Measurements from ENCODE around the gene SCLY. TPM values are rescaled to one million over a fixed set of nuclear protein-coding genes. Genes with fewer than 3 reads are reported as not detected.

Gene SCLY
- polyA plus RNA-seq, 2 of the 4 experiments (the other 2 are of a cell fraction) = 19.0 to 28.3 TPM

GRCh38 chr2:238093181-238094140 lies 32.7 kb downstream of the SCLY start:
- Histone ChIP-seq H3K9me3 (no peaks in the 10 kb centered on the region), H3K4me1 (no peaks in the 10 kb centered on the region), H3K4me2 (no peak overlapping the region), H3K27ac (no peak overlapping the region), H3K4me3 (no peak overlapping the region)
- TF ChIP-seq HEYL (CRISPR knock-in tag; IDR thresholded peaks at IDR 0.05) (no peak), NFE2L2 (conservative IDR thresholded peaks at IDR 0.05; ENCODE audit: low read length) (no peak), ZNF302 (CRISPR knock-in tag; IDR thresholded peaks at IDR 0.05) (no peak), HES2 (IDR thresholded peaks at IDR 0.05) (no peak), CHD4 (IDR thresholded peaks at IDR 0.05; ENCODE audit: borderline replicate concordance) (no peak), ATOH8 (CRISPR knock-in tag; IDR thresholded peaks at IDR 0.05; ENCODE audit: low read depth) (no peak), MYC (IDR thresholded peaks at IDR 0.05; ENCODE audit: borderline replicate concordance, low read length) (no peak), NPAS2 (CRISPR knock-in tag; IDR thresholded peaks at IDR 0.05; ENCODE audit: borderline replicate concordance) (no peak), CBX8 (IDR thresholded peaks at IDR 0.05) (no peak), MAFK (IDR thresholded peaks at IDR 0.05; ENCODE audit: partially characterized antibody) (no peak), E2F6 (IDR thresholded peaks at IDR 0.05; ENCODE audit: borderline replicate concordance, low read depth) (no peak), BHLHE40 (IDR thresholded peaks at IDR 0.05; ENCODE audit: low read depth, low read length) (no peak), RARB (CRISPR knock-in tag; IDR thresholded peaks at IDR 0.05) (no peak), KDM5A (IDR thresholded peaks at IDR 0.05) (no peak), ZSCAN20 (CRISPR knock-in tag; IDR thresholded peaks at IDR 0.05) (no peak), HOXA7 (CRISPR knock-in tag; IDR thresholded peaks at IDR 0.05) (no peak), JUN (IDR thresholded peaks at IDR 0.05) (no peak)
- TF ChIP-seq, protein P1, sequence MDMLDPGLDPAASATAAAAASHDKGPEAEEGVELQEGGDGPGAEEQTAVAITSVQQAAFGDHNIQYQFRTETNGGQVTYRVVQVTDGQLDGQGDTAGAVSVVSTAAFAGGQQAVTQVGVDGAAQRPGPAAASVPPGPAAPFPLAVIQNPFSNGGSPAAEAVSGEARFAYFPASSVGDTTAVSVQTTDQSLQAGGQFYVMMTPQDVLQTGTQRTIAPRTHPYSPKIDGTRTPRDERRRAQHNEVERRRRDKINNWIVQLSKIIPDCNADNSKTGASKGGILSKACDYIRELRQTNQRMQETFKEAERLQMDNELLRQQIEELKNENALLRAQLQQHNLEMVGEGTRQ (IDR thresholded peaks at IDR 0.05) = no peak
- TF ChIP-seq, protein P2, sequence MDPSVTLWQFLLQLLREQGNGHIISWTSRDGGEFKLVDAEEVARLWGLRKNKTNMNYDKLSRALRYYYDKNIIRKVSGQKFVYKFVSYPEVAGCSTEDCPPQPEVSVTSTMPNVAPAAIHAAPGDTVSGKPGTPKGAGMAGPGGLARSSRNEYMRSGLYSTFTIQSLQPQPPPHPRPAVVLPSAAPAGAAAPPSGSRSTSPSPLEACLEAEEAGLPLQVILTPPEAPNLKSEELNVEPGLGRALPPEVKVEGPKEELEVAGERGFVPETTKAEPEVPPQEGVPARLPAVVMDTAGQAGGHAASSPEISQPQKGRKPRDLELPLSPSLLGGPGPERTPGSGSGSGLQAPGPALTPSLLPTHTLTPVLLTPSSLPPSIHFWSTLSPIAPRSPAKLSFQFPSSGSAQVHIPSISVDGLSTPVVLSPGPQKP (IDR thresholded peaks at IDR 0.05; ENCODE audit: low read depth, low read length) = no peak
- TF ChIP-seq, protein P3, sequence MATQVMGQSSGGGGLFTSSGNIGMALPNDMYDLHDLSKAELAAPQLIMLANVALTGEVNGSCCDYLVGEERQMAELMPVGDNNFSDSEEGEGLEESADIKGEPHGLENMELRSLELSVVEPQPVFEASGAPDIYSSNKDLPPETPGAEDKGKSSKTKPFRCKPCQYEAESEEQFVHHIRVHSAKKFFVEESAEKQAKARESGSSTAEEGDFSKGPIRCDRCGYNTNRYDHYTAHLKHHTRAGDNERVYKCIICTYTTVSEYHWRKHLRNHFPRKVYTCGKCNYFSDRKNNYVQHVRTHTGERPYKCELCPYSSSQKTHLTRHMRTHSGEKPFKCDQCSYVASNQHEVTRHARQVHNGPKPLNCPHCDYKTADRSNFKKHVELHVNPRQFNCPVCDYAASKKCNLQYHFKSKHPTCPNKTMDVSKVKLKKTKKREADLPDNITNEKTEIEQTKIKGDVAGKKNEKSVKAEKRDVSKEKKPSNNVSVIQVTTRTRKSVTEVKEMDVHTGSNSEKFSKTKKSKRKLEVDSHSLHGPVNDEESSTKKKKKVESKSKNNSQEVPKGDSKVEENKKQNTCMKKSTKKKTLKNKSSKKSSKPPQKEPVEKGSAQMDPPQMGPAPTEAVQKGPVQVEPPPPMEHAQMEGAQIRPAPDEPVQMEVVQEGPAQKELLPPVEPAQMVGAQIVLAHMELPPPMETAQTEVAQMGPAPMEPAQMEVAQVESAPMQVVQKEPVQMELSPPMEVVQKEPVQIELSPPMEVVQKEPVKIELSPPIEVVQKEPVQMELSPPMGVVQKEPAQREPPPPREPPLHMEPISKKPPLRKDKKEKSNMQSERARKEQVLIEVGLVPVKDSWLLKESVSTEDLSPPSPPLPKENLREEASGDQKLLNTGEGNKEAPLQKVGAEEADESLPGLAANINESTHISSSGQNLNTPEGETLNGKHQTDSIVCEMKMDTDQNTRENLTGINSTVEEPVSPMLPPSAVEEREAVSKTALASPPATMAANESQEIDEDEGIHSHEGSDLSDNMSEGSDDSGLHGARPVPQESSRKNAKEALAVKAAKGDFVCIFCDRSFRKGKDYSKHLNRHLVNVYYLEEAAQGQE (IDR thresholded peaks at IDR 0.05) = no peak
- no peak for FAIRE-seq
- no peak for DNase-seq (ENCODE audit: low read depth in 1 of 2, low spot score in 1 of 2)
- ChIA-PET POLR2A (no interaction called here), CTCF (no interaction called here)
- 90% methylated on average over 25 of the region's 26 CpGs for WGBS (ENCODE audit: missing lambda C conversion rate)
- no peak for ATAC-seq
